GM19043 (cell line): ENCODE data around the gene CWC22.

ENCODE experiments used
- ATAC-seq: cut with Tn5 transposase; IDR thresholded peaks from one replicate; pipeline ENCODE4 v1.9.1; 2021; ENCODE audit warnings: low read depth; ENCODE audit not compliant: unreplicated experiment

CWC22 gene

GRCh38 chr2:179910735-179911113 is 96.4 kb downstream of the CWC22 start:
- ATAC-seq, result no peak

GRCh38 chr2:179909845-179910734 is 97.0 kb downstream of the CWC22 start:
- no peak for ATAC-seq

DNA sequence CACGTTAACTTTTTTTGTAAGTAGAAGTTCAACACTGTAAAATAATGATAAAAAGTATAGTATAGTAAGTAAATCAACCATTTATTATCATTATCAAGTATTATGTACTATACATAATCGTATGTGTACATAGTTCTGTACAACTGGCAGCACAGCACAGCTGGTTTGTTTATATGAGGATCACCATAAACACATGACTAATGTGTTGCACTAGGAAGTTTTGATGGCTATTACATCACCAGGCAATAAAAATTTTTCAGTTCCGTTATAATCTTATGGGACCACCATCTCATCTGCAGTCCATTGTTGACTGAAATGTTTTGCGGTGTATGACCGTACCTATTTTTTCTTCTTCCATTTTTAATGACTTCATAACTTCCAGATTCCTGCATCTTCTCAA is 106.4 kb downstream of the CWC22 start:
- ATAC-seq, result no peak

DNA sequence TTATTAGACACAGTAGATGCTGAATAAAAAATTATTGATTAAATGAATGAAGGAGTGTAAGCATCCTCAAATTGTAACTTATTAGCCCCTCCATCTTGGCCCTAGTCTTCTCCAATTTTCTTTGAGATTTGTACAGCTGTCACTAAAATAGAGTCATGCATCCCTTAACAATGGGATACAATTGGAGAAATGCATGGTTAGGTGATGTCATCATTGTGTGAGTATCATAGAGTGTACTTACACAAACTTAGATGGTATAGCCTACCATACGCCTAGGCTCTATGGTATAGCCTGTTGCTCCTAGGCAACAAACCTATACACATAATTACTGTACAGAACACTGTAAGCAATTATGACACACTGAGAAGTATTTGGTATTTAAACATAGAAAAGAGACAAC is 107.4 kb downstream of the CWC22 start:
- ATAC-seq, result no peak

DNA sequence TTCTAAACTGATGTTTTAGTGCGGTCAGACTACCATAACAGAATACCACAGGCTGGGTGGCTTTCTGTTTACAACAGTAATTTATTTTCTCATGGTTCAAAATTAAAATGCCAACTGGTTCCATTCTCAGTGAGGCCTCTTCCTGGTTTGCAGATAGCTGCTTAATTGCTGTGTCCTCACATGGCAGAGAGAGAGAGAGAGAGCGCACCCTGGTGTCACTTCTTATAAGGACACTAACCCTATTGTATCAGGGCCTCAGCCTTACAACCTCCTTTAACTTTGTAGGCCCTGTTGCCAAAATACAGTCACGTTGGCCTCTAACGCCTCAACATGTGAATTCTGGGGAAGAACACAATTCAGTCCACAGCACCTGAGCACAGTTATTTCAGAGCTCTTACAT is 108.2 kb downstream of the CWC22 start:
- ATAC-seq, result peak; percentile 76
